Stimulated activated CD8-positive, alpha-beta memory T cell treated with anti-CD3 and anti-CD28 coated beads, Interleukin-12 subunit alpha, Interleukin-12 subunit beta, amount 100 ng/mL, for 1 hour (primary cell): ENCODE measurements around the gene MARK2.

ENCODE experiments used
- DNase-seq: peaks from one replicate; pipeline ENCODE4 v3.0.0-alpha.2; 2020; ENCODE audit warnings: low read depth

Gene MARK2

DNA sequence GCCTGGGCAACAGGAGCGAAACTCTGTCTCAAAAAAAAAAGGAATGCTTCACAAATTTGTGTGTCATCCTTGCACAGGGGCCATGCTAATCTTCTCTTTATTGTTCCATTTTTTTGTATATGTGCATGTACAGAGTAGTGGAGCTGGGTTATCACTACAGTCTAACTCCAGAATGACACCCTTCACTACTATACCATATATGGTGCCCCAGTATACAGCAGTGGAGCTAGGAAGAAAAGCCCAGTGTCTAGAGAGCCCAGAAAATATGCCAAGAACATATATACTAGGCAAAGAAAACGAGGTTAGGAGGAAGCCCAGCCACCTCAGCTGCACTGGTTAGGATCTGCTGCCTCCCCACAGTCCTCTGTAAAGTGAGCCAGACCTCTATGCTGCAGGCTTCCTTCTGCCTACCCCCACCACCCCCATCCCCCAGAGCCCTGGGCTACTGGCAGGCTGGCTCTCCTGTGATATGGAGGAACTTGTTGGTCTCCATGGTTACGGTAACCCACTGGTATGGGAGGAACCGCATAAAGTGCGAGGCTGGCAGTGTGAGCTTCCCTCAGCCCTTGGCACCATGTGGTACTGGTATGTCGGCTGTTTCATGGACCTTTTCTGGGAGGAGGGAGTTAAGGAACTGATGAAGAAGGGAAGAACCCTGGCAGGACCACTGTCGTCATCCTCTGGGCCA is 43.8 kb downstream of the MARK2 start:
- DNase-seq, result no peak

GRCh38 chr11:63883791-63884190 is 44.9 kb downstream of the MARK2 start:
- no peak for DNase-seq

DNA sequence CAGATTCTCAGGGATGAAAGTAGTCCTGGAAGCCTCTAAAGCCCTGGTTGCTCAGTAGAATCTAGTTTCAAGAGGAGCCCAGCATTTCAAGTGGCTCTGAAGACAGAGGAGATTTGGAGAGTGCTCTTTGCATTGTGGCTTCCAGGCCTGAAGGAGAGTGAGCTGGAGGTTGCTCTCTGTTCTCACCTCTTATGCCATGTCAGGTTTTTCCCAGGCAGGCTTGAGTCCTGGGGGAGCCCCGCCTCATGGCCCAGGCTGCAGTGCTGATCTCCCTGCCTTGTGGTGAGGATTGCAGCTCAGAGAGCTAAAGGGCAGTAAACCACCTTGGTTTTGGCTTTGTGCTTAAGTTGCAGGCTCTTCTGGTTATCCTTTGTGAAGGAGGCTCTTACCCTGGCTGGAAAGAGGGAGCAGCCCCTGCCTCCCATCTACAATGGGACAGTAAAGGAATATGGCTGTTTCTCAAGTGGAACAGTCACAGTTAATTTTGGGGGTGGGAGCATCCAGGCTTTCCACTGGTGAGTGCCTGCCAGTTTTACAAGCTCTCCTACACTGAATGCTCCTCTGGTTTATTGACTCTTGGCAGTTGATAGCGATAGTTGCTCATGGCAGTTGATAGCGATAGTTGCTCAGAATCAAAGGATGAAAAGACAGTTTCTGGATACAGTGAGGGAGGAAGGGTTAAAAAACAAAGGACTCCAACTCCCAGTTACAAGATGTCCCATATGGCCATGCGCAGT is 45.5 kb downstream of the MARK2 start:
- DNase-seq, result no peak

- DNase-seq, result no peak
These were observed 48.6 kb downstream of the MARK2 start for GRCh38 chr11:63887386-63887999.

DNA sequence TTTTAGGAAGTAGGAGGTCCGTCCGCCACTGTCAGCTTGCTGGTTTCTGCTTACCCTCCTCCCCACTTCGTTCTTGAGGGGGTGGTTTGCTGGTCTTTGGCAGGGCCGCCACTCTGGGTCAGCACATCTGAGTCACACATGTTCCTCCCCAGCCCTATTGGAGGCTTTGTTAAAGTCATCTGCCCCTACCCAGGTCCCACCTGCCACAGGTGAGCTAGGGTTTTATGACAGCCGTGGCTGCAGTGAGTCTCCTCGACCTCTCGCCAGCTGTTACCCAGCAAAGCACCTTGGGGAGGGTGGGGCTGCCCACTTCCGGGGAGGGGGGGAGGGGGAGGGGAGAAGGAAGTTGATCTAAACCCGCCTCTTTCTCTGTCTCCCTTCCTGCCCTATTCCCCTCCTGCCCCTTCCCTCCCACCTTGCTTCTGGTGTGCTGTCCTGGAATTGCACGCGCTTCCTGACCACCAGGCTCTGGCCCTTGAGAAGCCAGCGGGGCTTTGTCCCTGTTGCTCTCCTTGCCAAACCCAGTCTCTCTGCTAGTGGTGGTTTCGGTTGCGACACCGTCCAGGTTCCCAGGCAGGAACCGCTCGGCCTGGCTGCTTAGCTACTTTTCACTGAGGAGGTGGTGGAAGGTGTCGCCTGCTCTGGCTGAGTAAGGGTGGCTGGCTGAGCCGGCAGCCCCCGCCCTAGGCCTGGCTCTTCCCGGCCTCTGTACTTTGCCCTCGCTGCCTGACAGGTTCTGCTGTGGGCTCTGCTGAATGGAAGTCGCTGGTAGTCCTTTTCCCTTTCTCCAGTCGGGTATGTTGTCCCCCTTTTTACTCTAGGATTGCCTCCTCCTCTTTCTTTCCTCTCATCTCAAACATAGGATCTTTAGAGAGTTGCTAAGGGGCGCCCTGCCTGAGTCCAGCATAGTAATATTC is 49.5 kb downstream of the MARK2 start:
- DNase-seq, result peak; percentile 52

DNA sequence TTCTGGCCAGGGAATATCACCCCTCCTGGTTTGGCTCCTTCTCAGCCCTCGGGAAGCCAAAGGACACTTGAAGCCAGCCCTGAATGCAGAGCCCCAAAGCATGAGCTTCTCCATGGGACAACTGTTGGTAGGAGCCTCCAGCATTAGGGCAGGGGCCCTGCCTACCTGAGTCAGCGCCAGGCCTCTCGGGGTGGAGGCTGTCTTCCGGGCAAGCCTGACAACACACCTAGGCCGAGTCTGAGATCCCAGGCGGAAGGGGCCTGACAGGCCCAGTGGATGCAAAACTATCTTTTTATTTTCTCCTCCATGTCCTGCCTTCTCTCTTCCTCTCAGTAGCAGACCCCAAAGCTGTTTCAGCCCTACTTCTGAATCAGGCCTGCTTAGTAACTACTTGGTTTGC is 50.4 kb downstream of the MARK2 start:
- no peak for DNase-seq

- DNase-seq, result no peak
These were observed 51.5 kb downstream of the MARK2 start for GRCh38 chr11:63890368-63890767.

GRCh38 chr11:63892228-63892627 is 53.3 kb downstream of the MARK2 start:
- no peak for DNase-seq

DNA sequence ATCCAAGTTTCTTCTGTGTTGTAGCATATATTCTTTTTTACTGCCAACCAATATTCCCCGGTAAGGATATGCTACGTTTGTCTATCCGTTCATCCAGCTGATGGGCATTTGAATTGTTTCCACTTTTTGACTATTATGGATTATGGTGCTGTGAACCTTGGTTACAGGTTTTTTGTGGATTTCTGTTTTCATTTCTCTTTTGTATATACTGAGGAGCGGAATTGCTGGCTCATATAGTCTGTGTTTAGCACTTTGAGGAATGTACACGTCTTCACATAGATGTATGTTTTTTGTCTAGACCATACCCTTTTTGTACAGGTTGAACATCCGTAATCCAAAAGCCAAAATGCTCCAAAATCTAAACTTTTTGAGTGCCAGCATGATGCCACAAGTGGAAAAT is 54.4 kb downstream of the MARK2 start:
- DNase-seq, result no peak

DNA sequence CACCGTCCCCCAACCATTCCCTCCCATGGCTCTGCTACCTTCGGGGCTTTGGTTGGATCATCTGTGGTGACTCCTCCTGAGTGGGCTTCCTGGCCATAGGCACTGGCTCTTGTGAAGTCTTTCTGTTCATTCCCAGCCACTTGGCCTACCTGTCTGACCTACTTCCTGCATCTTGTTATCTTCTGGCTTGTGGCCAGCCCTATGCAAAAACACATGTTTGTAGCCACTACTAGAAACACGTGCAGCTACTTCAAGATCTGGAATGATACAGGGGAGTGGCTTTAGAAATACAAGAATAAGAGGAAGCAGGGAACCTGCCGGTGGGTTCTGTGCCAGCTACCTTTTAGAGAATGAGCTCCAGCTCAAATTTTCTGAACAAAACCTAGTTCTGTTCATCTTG is 57.2 kb downstream of the MARK2 start:
- no peak for DNase-seq

DNA sequence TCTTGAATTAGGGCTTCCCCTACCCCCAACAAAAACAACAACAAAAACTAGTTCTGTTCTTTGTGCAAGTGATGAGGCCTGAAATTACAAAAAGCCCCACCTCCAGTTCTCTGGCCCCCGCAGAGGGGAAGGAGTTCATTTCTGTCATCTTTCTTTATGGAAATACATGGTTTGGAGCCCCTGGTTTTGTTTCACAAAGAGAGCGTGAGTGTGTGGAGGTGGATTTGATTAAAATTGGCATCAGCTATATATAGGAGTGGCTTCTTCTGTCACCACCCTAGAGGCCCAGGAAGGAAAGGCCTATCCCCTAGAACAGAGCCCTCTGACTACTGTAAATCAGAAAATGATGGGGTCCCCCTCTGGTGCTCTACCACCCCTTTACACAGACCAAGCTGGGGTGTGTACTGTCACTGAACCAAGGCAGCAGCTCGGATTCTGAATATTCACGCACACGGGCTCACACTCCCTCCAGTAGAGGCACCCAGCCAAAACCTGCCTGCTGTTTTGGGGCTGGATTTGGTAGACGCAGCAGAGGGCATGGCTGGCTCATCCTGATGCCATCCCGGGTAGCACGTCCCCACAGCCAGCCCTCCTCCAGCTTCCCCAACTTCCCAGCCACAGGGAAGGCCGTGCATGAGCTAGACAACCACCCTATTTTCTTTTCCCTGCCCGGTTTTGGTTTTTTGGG is 58.7 kb downstream of the MARK2 start:
- no peak for DNase-seq

DNA sequence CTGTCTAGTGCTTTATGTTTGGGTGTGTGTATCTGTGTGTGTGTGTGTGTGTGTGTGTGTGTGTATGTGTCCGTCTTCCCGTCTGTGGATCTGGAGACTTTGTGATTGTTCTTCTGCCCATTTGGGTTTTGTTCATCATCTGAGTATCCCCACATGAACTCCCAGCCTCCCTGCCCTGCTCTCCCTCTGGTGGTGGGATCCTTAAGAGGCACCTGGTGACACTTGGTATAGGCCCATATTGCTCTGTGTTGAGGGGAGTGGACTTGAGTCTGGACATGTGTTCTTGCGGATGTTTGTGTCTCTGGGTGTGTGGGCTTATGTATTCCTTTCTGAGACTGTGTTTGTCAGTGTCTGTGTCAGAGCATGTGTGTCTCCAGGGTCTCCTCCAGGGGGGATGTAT is 62.8 kb downstream of the MARK2 start:
- DNase-seq, result no peak

GRCh38 chr11:63903884-63904283 is 65.0 kb downstream of the MARK2 start:
- no peak for DNase-seq

DNA sequence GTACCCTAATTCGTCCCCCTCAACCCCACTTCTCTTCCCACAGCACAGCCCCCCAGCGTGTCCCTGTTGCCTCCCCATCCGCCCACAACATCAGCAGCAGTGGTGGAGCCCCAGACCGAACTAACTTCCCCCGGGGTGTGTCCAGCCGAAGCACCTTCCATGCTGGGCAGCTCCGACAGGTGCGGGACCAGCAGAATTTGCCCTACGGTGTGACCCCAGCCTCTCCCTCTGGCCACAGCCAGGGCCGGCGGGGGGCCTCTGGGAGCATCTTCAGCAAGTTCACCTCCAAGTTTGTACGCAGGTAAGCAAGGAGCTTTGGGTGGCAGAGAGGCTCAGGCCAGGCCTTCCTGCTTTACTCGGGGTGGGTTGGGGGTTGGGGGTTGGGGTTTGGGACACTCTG is 65.8 kb downstream of the MARK2 start:
- no peak for DNase-seq

DNA sequence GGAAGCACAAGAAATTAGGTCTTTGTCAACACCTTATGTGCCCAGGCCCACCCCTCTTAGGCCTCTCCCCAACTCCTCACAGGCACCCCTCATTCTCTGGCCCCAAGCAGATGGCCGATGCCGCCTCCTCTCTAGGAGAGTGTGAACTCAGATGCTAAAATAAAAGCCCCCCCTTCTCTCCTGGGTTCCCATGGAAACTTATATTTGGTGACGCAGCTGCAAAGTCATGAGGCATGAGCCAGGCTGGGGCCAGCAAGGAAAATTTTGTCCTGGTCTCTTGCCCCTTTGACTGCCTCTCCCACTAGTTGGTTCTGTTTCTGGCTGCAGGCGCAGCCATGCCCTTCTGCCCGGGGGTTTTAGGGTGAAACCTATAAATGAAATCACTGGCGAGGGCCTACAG is 66.3 kb downstream of the MARK2 start:
- no peak for DNase-seq

- no peak for DNase-seq
These were observed 67.2 kb downstream of the MARK2 start for GRCh38 chr11:63906087-63906486.

GRCh38 chr11:63906585-63906984 is 67.7 kb downstream of the MARK2 start:
- peak; percentile 29 for DNase-seq

DNA sequence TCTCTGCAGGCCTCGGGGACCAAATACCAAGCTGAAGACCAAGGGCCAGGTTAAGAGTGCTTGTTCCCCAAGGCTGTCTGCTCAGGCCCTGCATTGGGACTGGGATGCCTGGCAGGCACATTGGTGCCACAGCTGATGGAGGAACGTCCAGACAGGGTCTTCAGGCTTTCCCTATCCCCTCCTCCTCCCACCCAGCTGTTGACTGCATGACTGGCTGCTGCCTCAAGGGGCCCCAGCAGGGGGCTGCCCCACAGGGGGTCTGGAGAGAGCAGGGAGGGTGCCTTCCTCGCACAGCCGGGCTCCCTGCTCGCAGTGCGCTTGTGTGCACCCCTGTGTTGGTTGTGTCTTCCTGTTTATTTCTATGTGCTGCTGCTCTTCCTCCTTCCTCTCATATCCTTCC is 68.2 kb downstream of the MARK2 start:
- no peak for DNase-seq

DNA sequence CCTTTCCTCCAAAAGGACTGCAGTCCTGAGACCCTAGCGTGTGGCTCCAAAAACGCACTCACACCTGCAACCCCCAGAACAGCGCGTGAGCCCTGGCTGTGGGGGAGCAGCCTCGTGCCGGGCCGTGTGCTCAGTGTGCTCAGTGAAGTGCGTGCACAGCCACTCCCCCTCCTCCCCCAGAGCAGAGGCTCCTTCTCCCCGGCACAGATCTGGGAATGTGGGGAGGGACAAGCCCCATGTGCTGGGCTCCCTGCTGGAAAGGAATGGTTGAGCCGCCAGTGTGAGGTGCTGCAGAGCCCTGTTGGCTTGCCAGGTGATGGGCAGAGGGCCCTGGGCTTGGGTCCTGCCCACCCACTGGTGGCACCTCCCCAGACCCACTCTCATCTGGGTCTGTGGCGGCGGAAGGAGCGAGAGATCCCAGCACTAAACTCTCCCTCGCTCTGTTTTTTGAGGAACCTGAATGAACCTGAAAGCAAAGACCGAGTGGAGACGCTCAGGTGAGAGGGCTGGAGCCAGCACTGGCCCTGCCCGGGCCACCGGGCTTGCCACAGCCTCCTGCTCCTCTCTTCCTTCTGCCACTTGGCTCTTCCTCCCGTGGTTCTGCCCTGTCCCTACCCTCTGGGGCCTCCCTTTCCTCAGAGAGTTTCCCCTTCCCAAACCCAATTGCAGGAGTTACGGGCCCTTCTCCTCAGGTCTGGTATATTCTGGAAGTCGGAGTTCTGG is 69.1 kb downstream of the MARK2 start:
- DNase-seq, result no peak

- DNase-seq, result no peak
These were observed 69.9 kb downstream of the MARK2 start for GRCh38 chr11:63908631-63909401.
